Brain microvascular endothelial cell (primary cell): Measurements from ENCODE around the gene C1QTNF5.

Experiments used
- DNase-seq: peaks from one replicate; pipeline ENCODE4 v3.0.0-alpha.2; 2020
- H3K27ac ChIP-seq: fragments of 250-450 bp; sonication (Bioruptor Pico); 2 replicates; pipeline ENCODE4 v1.5.1; 2020; ENCODE audit warnings: mild to moderate bottlenecking, moderate library complexity
- H3K27me3 ChIP-seq: fragments of 250-450 bp; sonication (Bioruptor Pico); replicated peaks from 2 replicates; pipeline ENCODE4 v1.5.1; 2020; ENCODE audit warnings: mild to moderate bottlenecking
- H3K36me3 ChIP-seq: fragments of 250-450 bp; sonication (Bioruptor Pico); replicated peaks from 2 replicates; pipeline ENCODE4 v1.5.1; 2020; ENCODE audit warnings: mild to moderate bottlenecking
- H3K4me3 ChIP-seq: 2 replicates; pipeline ENCODE4 v1.5.1; 2011; ENCODE audit warnings: low read depth, mild to moderate bottlenecking, control low read depth, low read length, moderate library complexity
- in situ Hi-C: cut with HindIII; loops from 2 replicates; pipeline ENCODE4 v1.10.0; 2017; ENCODE audit warnings: low sequenced_read_pairs, low pct_ligation_motif_present
- TF ChIP-seq, protein P1 (sequence below): IDR thresholded peaks from 2 replicates; pipeline ENCODE4 v1.5.1; 2011; ENCODE audit warnings: low read depth, mild to moderate bottlenecking, moderate library complexity, low read length, control low read depth, inconsistent platforms; ENCODE audit errors: missing control alignments

C1QTNF5 gene

GRCh38 chr11:119303227-119303718 lies 37.4 kb downstream of the C1QTNF5 start:
- no peak for DNase-seq
- in situ Hi-C loops: no loop called here
- TF ChIP-seq, protein P1, sequence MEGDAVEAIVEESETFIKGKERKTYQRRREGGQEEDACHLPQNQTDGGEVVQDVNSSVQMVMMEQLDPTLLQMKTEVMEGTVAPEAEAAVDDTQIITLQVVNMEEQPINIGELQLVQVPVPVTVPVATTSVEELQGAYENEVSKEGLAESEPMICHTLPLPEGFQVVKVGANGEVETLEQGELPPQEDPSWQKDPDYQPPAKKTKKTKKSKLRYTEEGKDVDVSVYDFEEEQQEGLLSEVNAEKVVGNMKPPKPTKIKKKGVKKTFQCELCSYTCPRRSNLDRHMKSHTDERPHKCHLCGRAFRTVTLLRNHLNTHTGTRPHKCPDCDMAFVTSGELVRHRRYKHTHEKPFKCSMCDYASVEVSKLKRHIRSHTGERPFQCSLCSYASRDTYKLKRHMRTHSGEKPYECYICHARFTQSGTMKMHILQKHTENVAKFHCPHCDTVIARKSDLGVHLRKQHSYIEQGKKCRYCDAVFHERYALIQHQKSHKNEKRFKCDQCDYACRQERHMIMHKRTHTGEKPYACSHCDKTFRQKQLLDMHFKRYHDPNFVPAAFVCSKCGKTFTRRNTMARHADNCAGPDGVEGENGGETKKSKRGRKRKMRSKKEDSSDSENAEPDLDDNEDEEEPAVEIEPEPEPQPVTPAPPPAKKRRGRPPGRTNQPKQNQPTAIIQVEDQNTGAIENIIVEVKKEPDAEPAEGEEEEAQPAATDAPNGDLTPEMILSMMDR: no peak

DNA sequence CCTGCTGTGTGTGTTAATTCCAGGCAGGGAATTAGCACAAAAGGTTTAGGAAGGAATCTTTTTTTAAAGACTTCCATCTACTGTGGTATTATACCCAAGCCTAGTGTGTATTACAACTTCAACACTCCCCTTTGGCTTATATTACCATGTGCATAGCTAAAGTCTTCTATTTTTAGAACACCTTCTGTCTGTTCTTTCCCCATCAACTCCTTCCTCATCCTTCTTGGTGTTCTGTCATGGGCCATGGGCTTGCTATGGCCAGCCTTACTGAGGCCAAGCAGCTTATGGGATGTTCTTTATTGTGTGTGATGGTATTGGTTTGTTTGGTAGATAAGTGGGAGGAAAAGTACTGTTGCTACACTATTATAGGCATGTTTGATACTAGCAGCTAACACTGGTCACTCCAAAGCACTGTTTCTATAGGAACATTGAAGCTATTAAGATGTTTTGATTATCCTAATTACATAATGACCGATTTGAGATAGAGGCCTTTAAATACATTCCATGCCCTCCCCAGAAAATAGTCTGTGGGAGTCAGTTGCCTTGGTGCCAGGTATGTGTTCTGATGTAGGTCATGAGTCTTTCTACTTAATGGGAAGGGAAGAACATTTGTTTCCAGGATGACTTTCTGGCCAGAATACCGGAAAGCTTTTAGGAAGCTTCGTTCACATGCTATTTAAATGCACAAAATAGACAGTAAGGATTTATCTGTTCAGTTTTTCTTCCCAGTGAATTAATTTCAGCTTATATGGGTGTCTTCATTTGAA lies 40.3 kb downstream of the C1QTNF5 start:
- H3K4me3 ChIP-seq: no peak overlapping the region
- TF ChIP-seq, protein P1: no peak
- in situ Hi-C loops: no loop called here
- DNase-seq: no peak
- H3K27me3 ChIP-seq: no peaks in the 10 kb centered on the region
- peaks cover 45% of the 10 kb centered on the region for H3K36me3 ChIP-seq
- no peak overlapping the region for H3K27ac ChIP-seq

More at GRCh38 chr11:119303227-119303718, 37.4 kb downstream of the C1QTNF5 start:
- Histone ChIP-seq H3K27me3 (no peaks in the 10 kb centered on the region), H3K27ac (no peak overlapping the region), H3K36me3 (peaks cover 33% of the 10 kb centered on the region), H3K4me3 (no peak overlapping the region)

DNA sequence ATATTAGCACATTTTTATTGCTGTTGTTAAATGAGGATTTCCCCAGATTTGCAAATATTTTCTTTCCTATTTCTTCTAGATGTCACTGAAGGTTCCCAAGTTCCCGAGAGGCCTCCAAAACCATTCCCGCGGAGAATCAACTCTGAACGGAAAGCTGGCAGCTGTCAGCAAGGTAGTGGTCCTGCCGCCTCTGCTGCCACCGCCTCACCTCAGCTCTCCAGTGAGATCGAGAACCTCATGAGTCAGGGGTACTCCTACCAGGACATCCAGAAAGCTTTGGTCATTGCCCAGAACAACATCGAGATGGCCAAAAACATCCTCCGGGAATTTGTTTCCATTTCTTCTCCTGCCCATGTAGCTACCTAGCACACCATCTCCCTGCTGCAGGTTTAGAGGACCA lies 41.3 kb downstream of the C1QTNF5 start:
- Histone ChIP-seq H3K27me3 (no peaks in the 10 kb centered on the region), H3K4me3 (no peak overlapping the region), H3K36me3 (peaks cover 45% of the 10 kb centered on the region), H3K27ac (no peak overlapping the region)
- in situ Hi-C loops: no loop called here
- TF ChIP-seq, protein P1: no peak
- DNase-seq: no peak

DNA sequence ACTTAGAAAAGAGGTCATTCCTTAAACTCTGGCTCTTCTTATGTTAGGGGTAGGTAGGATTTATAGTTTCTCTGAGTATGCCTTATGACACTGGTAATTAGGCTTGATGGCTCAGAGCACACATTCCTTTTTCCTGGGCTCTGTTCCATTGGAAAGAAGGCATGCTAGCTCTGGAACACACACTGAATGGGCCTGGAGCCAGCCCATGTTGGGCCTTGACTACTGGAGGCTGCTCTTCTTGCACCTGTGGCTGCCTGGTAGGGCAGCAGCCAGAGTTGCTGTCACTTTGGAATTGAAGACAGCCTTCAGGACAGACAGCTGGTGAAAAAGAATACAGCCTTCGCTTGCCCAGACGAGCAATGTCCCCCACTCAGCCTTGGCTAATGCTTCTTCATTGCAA lies 42.0 kb downstream of the C1QTNF5 start:
- no peaks in the 10 kb centered on the region for H3K27me3 ChIP-seq
- no peak overlapping the region for H3K27ac ChIP-seq
- TF ChIP-seq, protein P1: no peak
- in situ Hi-C loops: no loop called here
- H3K4me3 ChIP-seq: no peak overlapping the region
- DNase-seq: no peak
- H3K36me3 ChIP-seq: peaks cover 42% of the 10 kb centered on the region

- TF ChIP-seq, protein P1: no peak
- DNase-seq: no peak
- in situ Hi-C loops: no loop called here
- Histone ChIP-seq H3K36me3 (peaks cover 38% of the 10 kb centered on the region), H3K27me3 (no peaks in the 10 kb centered on the region), H3K27ac (no peak overlapping the region), H3K4me3 (no peak overlapping the region)
Measured at GRCh38 chr11:119297938-119298337, 42.7 kb downstream of the C1QTNF5 start.
